GM19397 (cell line): ENCODE data around the gene JMJD6.
"Not testable (repeated sequence)": the region's sequence is repeated elsewhere in the genome, so short reads cannot be mapped to it uniquely, and the experiment has no call there.

Experiments
- ATAC-seq: cut with Tn5 transposase; IDR thresholded peaks from one replicate; pipeline ENCODE4 v1.9.1; 2021; ENCODE audit warnings: mild to moderate bottlenecking, moderate library complexity; ENCODE audit not compliant: unreplicated experiment

The JMJD6 gene

GRCh38 chr17:76726231-76726775 is at the start of gene JMJD6:
Gene JMJD6, minus strand, starts transcription at chr17:76726606. Its CDS starts 131 bp downstream, at chr17:76726475.
- peak; percentile 70 for ATAC-seq

- no peak for ATAC-seq
Observed at GRCh38 chr17:76775021-76775600, 48.7 kb upstream of the JMJD6 start.

GRCh38 chr17:76772842-76773525 is 46.6 kb upstream of the JMJD6 start:
- ATAC-seq = no peak

- ATAC-seq = no peak
Observed at GRCh38 chr17:76758570-76758969, 32.2 kb upstream of the JMJD6 start.

GRCh38 chr17:76757256-76757655 is 30.9 kb upstream of the JMJD6 start:
- ATAC-seq = no peak

GRCh38 chr17:76755285-76755684 is 28.9 kb upstream of the JMJD6 start:
- no peak for ATAC-seq

GRCh38 chr17:76753061-76753961 is 26.9 kb upstream of the JMJD6 start:
- ATAC-seq = no peak

- ATAC-seq = no peak
Observed at GRCh38 chr17:76752006-76752405, 25.6 kb upstream of the JMJD6 start.

GRCh38 chr17:76751416-76751993 is 25.1 kb upstream of the JMJD6 start:
- ATAC-seq = no peak

GRCh38 chr17:76748657-76749056 is 22.3 kb upstream of the JMJD6 start:
- ATAC-seq = no peak

GRCh38 chr17:76747716-76748363 is 21.4 kb upstream of the JMJD6 start:
- ATAC-seq = no peak

- ATAC-seq = not testable (repeated sequence)
Observed at GRCh38 chr17:76745785-76746184, 19.4 kb upstream of the JMJD6 start.

- no peak for ATAC-seq
Observed at GRCh38 chr17:76744747-76745146, 18.3 kb upstream of the JMJD6 start.

- ATAC-seq = no peak
Observed at GRCh38 chr17:76742958-76743357, 16.6 kb upstream of the JMJD6 start.

GRCh38 chr17:76740329-76741118 is 14.1 kb upstream of the JMJD6 start:
- no peak for ATAC-seq

GRCh38 chr17:76739568-76740115 is 13.2 kb upstream of the JMJD6 start:
- not testable (repeated sequence) for ATAC-seq

GRCh38 chr17:76738468-76738850 is 12.1 kb upstream of the JMJD6 start:
- no peak for ATAC-seq

GRCh38 chr17:76737676-76738467 is 11.5 kb upstream of the JMJD6 start, which contains the start of gene MFSD11:
Gene MFSD11, plus strand, starts transcription at chr17:76738119. Its CDS starts 234 bp downstream, at chr17:76738353.
- peak; percentile 59 for ATAC-seq
